B cell (primary cell): ENCODE data around the gene IRF8. TPM values are rescaled to one million over a fixed set of nuclear protein-coding genes. Genes with fewer than 3 reads are reported as not detected.

Source experiments
- ATAC-seq: fragments of 200-7000 bp; cut with Tn5 transposase; one replicate; pipeline ENCODE4 v1.10.0; 2021; ENCODE audit warnings: low read depth, mild to moderate bottlenecking, moderate number of reproducible peaks, moderate library complexity
- CTCF ChIA-PET: fragments of 350-600 bp; sonication (Branson Sonifier 250); formaldehyde crosslinking; loops from one replicate; lab custom pipeline; 2021; ENCODE audit warnings: antibody characterized with exemption, inconsistent platforms; lab: Charles Lee
- POLR2A ChIA-PET: fragments of 350-600 bp; sonication (Branson Sonifier 250); formaldehyde crosslinking; loops from one replicate; lab custom pipeline; 2021; ENCODE audit warnings: antibody characterized with exemption; lab: Charles Lee
- DNase-seq: peaks from one replicate; pipeline ENCODE4 v3.0.0; 2013
- H2AFZ ChIP-seq: 2 replicates; pipeline ENCODE4 v1.6.1; 2012; ENCODE audit warnings: mild to moderate bottlenecking, low read depth, low read length; ENCODE audit not compliant: insufficient read depth, poor library complexity, severe bottlenecking
- H3K27ac ChIP-seq, 2 donors: 1 replicate in 1 of 2; 2 replicates in 1 of 2; pipeline ENCODE4 v1.5.1; 2012 to 2013; ENCODE audit warnings: low read length in 2 of 2, mild to moderate bottlenecking in 2 of 2, moderate library complexity in 1 of 2
- H3K27me3 ChIP-seq, 4 experiments: fragments of 200-600 bp in 1 of 4; sonication (generic) in 1 of 4; replicated peaks in 1 of 4; 1 replicate in 2 of 4; 2 replicates in 2 of 4; pipeline versions ENCODE4 v1.6.1 to v1.7.0; 2013 to 2016; ENCODE audit warnings: low read length in 3 of 4, mild to moderate bottlenecking in 2 of 4, mixed read lengths in 1 of 4, moderate library complexity in 1 of 4; ENCODE audit not compliant: insufficient read depth in 4 of 4, control insufficient read depth in 3 of 4; ENCODE audit errors: control extremely low read depth in 1 of 4
- H3K36me3 ChIP-seq, 2 experiments: replicated peaks in 1 of 2; 1 replicate in 1 of 2; 2 replicates in 1 of 2; pipeline versions ENCODE4 v1.6.1 to v1.7.1; 2013; ENCODE audit warnings: low read length in 1 of 2; ENCODE audit not compliant: insufficient read depth in 2 of 2, control insufficient read depth in 1 of 2; ENCODE audit errors: control extremely low read depth in 1 of 2, extremely low read depth in 1 of 2
- H3K4me1 ChIP-seq, 2 donors: fragments of 200-600 bp in 1 of 2; sonication (generic) in 1 of 2; 1 replicate in 1 of 2; 2 replicates in 1 of 2; pipeline versions ENCODE4 v1.5.1 to v1.6.1; 2013 to 2017; ENCODE audit warnings: low read length in 2 of 2; ENCODE audit not compliant: control insufficient read depth in 2 of 2, insufficient read depth in 2 of 2
- H3K4me2 ChIP-seq: replicated peaks from 2 replicates; pipeline ENCODE3; 2012; ENCODE audit warnings: mild to moderate bottlenecking, low read depth, low read length; ENCODE audit not compliant: poor library complexity, severe bottlenecking
- H3K4me3 ChIP-seq, 5 experiments: fragments of 200-600 bp in 1 of 5; sonication (generic) in 1 of 5; 1 replicate in 3 of 5; 2 replicates in 2 of 5; pipeline versions ENCODE4 v1.5.1 to v1.7.0; 2011 to 2016; ENCODE audit warnings: low read length in 4 of 5, mild to moderate bottlenecking in 4 of 5, low read depth in 2 of 5, control low read depth in 1 of 5, moderate library complexity in 1 of 5; ENCODE audit not compliant: insufficient read depth in 1 of 5; ENCODE audit errors: control extremely low read depth in 1 of 5, extremely low read depth in 1 of 5
- H3K79me2 ChIP-seq: fragments of 200-600 bp; sonication (generic); one replicate; pipeline ENCODE4 v1.6.0; 2016; ENCODE audit warnings: low read length; ENCODE audit not compliant: control insufficient read depth, insufficient read depth
- H3K9ac ChIP-seq: fragments of 200-600 bp; sonication (generic); 2 replicates; pipeline ENCODE4 v1.6.1; 2017; ENCODE audit warnings: mild to moderate bottlenecking, low read length, moderate library complexity
- H3K9me3 ChIP-seq, 3 donors: one replicate each; pipeline versions ENCODE4 v1.6.1 to v1.7.1; 2013; ENCODE audit warnings: low read length in 2 of 3; ENCODE audit not compliant: control insufficient read depth in 2 of 3, insufficient read depth in 1 of 3; ENCODE audit errors: control extremely low read depth in 1 of 3
- H4K20me1 ChIP-seq: 2 replicates; pipeline ENCODE4 v1.6.0; 2012; ENCODE audit warnings: mild to moderate bottlenecking, low read length; ENCODE audit not compliant: insufficient read depth, control insufficient read depth, poor library complexity, severe bottlenecking
- H3K27ac Mint-ChIP-seq: one replicate; pipeline ENCODE4 v1.8.0; 2021; ENCODE audit warnings: mixed read lengths
- H3K27me3 Mint-ChIP-seq: one replicate; pipeline ENCODE4 v1.8.0; 2021; ENCODE audit warnings: mixed read lengths
- H3K4me1 Mint-ChIP-seq: one replicate; pipeline ENCODE4 v1.8.0; 2021; ENCODE audit warnings: mixed read lengths
- H3K4me3 Mint-ChIP-seq: one replicate; pipeline ENCODE4 v1.8.0; 2021; ENCODE audit warnings: mixed read lengths
- H3K9me3 Mint-ChIP-seq: one replicate; pipeline ENCODE4 v1.8.0; 2022; ENCODE audit warnings: mixed read lengths; ENCODE audit not compliant: insufficient read depth
- CTCF ChIP-seq: fragments of 200-600 bp; IDR thresholded peaks from one replicate; pipeline ENCODE4 v1.8.0; 2022; ENCODE audit warnings: antibody characterized with exemption, mild to moderate bottlenecking
- EZH2 ChIP-seq: IDR thresholded peaks from 2 replicates; pipeline ENCODE4 v1.6.1; 2012; ENCODE audit warnings: borderline replicate concordance, low read depth, mild to moderate bottlenecking, moderate library complexity, low read length; ENCODE audit not compliant: insufficient read depth, poor library complexity, severe bottlenecking
- WGBS: methylation state at CpG from one replicate; pipeline ENCODE4 v1.1.5; 2013; ENCODE audit warnings: missing lambda C conversion rate; ENCODE audit not compliant: insufficient coverage; 5-methylcytosine and 5-hydroxymethylcytosine counted together
- intact Hi-C: fragments of 100-400 bp; cut with micrococcal nuclease; formaldehyde crosslinking; loops from one replicate; pipeline ENCODE4 v1.10.0; 2022
- polyA plus RNA-seq: library from polyadenylated mRNA; depleted of rRNA; stranded (reverse); fragments of >200 nt; gene quantifications from 2 replicates; pipeline ENCODE4 v1.2.3, GENCODE V29; 2012
- total RNA-seq, 2 donors: library from RNA; stranded (reverse); fragments of 120-200 nt in 1 of 2; gene quantifications; 1 replicate in 1 of 2; 2 replicates in 1 of 2; pipeline versions ENCODE4 v1.2.3 to v1.2.4, GENCODE V29; 2013 to 2022

Gene IRF8
- total and polyA plus RNA-seq, 2 donors (not counting 1 experiment from before 2014, with no cell fraction given), result 309 to 332 TPM

GRCh38 chr16:85917012-85917411 is 18.1 kb downstream of the IRF8 start:
- ATAC-seq, result no peak
- 93% methylated on average over 3 of the region's 6 CpGs for WGBS
- H3K9ac ChIP-seq, result no peak overlapping the region
- peaks cover 98% of the 10 kb centered on the region for H4K20me1 ChIP-seq
- DNase-seq, result no peak
- ChIA-PET CTCF (interaction anchor here (0.9 to 13.7 kb wide), 12 partner anchors 8 to 300 kb away, joined by 3 to 143 read pairs (median 4); partner anchors contain the start of gene IRF8), POLR2A (interaction anchor here (0.6 to 1.5 kb wide), 5 partner anchors 17 to 70 kb away, joined by 3 to 4 read pairs (median 3); no protein-coding TSS in a partner anchor)
- Mint-ChIP-seq H3K4me3 (peak overlapping the region; percentile 75), H3K9me3 (no peaks in the 10 kb centered on the region), H3K27me3 (no peaks in the 10 kb centered on the region), H3K27ac (peak overlapping the region; percentile 82), H3K4me1 (peaks cover 70% of the 10 kb centered on the region)
- no peak overlapping the region for H2AFZ ChIP-seq
- H3K4me3 ChIP-seq, result no peak overlapping the region
- peaks cover 56% of the 10 kb centered on the region for H3K79me2 ChIP-seq
- H3K27ac ChIP-seq, result peak overlapping the region in 1 of 2 donors; percentile 59
- H3K4me1 ChIP-seq, result peaks cover 69 to 74% of the 10 kb centered on the region in 2 donors
- H3K36me3 ChIP-seq, result peaks cover 6 to 96% of the 10 kb centered on the region in 2 experiments
- peak overlapping the region; percentile 70 for H3K4me2 ChIP-seq
- H3K9me3 ChIP-seq, result no peaks in the 10 kb centered on the region
- TF ChIP-seq CTCF, result peak; percentile 27
- TF ChIP-seq EZH2, result no peak
- H3K27me3 ChIP-seq, result no peaks in the 10 kb centered on the region
- intact Hi-C loops, result loop anchor here (2.0 to 5.0 kb wide), 2 partner anchors 16 to 580 kb away; no protein-coding TSS in a partner anchor

- Mint-ChIP-seq H3K27ac (peak overlapping the region; percentile 88), H3K27me3 (no peaks in the 10 kb centered on the region), H3K9me3 (no peaks in the 10 kb centered on the region), H3K4me3 (peak overlapping the region; percentile 72), H3K4me1 (peaks cover 60% of the 10 kb centered on the region)
- Histone ChIP-seq H3K27me3 (no peaks in the 10 kb centered on the region), H3K4me1 (peaks cover 59 to 65% of the 10 kb centered on the region in 2 donors), H3K27ac (peak overlapping the region; percentile 8 to 59), H3K9me3 (no peaks in the 10 kb centered on the region), H3K4me3 (no peak overlapping the region), H2AFZ (no peak overlapping the region), H3K9ac (no peak overlapping the region), H3K36me3 (peaks cover 4 to 94% of the 10 kb centered on the region in 2 experiments), H3K79me2 (peaks cover 46% of the 10 kb centered on the region), H3K4me2 (peak overlapping the region; percentile 70), H4K20me1 (peaks cover 89% of the 10 kb centered on the region)
- peak; percentile 41 for ATAC-seq
- DNase-seq, result no peak
- POLR2A ChIA-PET, result interaction anchor here (0.9 to 1.8 kb wide), 3 partner anchors 10 to 18 kb away, joined by 3 to 8 read pairs (median 4); no protein-coding TSS in a partner anchor
- CTCF ChIA-PET, result interaction anchor here (0.6 to 13.7 kb wide), 5 partner anchors 19 to 98 kb away, joined by 4 to 143 read pairs (median 7); partner anchors contain the start of gene IRF8
- no peak for TF ChIP-seq EZH2
- no peak for TF ChIP-seq CTCF
- WGBS, result 0% methylated on average over 2 of the region's 6 CpGs
- intact Hi-C loops, result loop anchor here (2.0 to 5.0 kb wide), 2 partner anchors 17 to 579 kb away; no protein-coding TSS in a partner anchor
Measured at GRCh38 chr16:85917959-85918358, 19.0 kb downstream of the IRF8 start.
